ENCODE measurements around the gene EWSR1. TPM values are rescaled to one million over a fixed set of nuclear protein-coding genes. Genes with fewer than 3 reads are reported as not detected.

The EWSR1 gene
- total and polyA plus RNA-seq, 2 donors (not counting 3 experiments of a cell fraction or from before 2014, with no cell fraction given) = 305 to 588 TPM

- peaks cover 96% of the 10 kb centered on the region for H3K79me2 ChIP-seq (ENCODE audit: control insufficient read depth, insufficient read depth, low read length)
- no peak for TF ChIP-seq POLR2A (IDR thresholded peaks at IDR 0.05; ENCODE audit: low read depth, low read length)
- TF ChIP-seq FOS (IDR thresholded peaks at IDR 0.05; ENCODE audit: borderline replicate concordance, insufficient read depth, low read length) = no peak
- no peak for TF ChIP-seq CTCF (IDR thresholded peaks at IDR 0.05; ENCODE audit: extremely low read depth in 1 of 2, insufficient read depth in 1 of 2, low read depth in 1 of 2, low read length in 2 of 2)
- no peak for TF ChIP-seq GATA2 (IDR thresholded peaks at IDR 0.05; ENCODE audit: insufficient read depth, insufficient read length, low read depth, low read length)
- no peak for TF ChIP-seq MAX (IDR thresholded peaks at IDR 0.05; ENCODE audit: insufficient read depth, insufficient read length)
- TF ChIP-seq JUN (IDR thresholded peaks at IDR 0.05; ENCODE audit: borderline replicate concordance, insufficient read depth, insufficient read length, low read depth) = no peak
- TF ChIP-seq POLR2AphosphoS5 (IDR thresholded peaks at IDR 0.05; ENCODE audit: insufficient read depth, low read depth, low read length) = no peak
- dilution Hi-C loops (cut with MboI; ENCODE audit: extremely low pct_ligation_motif_present, low sequenced_read_pairs) (no loop called here), intact Hi-C loops (cut with micrococcal nuclease) (no loop called here)
- no TSS peak for BruUV-seq (replicated peaks)
- CTCF ChIA-PET = no interaction called here
- DNase-seq (ENCODE audit: low read depth, low spot score) = no peak
- no peak overlapping the region for H2AFZ ChIP-seq (ENCODE audit: low read depth, low read length)
- POLR2A ChIA-PET = no interaction called here
- peaks cover 23% of the 10 kb centered on the region for H4K20me1 ChIP-seq (replicated peaks; ENCODE audit: control insufficient read depth, extremely low read depth, insufficient read depth, low read length)
- peaks cover 24% of the 10 kb centered on the region for H3K4me1 ChIP-seq (ENCODE audit: control insufficient read depth, extremely low read depth, insufficient read depth, low read length)
- H3K27me3 ChIP-seq (ENCODE audit: control insufficient read depth in 2 of 2, insufficient read depth in 2 of 2, low read length in 2 of 2) = no peaks in the 10 kb centered on the region
- no peak overlapping the region for H3K4me3 ChIP-seq (replicated peaks in 1 of 3; ENCODE audit: insufficient read depth in 1 of 3, low read depth in 1 of 3, low read length in 3 of 3)
- peaks cover 16 to 54% of the 10 kb centered on the region in 2 experiments for H3K36me3 ChIP-seq (ENCODE audit: control insufficient read depth in 2 of 2, extremely low read depth in 1 of 2, insufficient read depth in 2 of 2, low read length in 2 of 2)
- no peaks in the 10 kb centered on the region for H3K9me3 ChIP-seq (replicated peaks; ENCODE audit: control insufficient read depth, insufficient read depth, low read length)
- no peak for FAIRE-seq
- no peak overlapping the region for H3K9ac ChIP-seq (replicated peaks; ENCODE audit: extremely low read depth, insufficient read depth, low read length)
- H3K4me2 ChIP-seq (ENCODE audit: insufficient read depth, low read length) = no peak overlapping the region
- no peaks in the 10 kb centered on the region for H3K9me1 ChIP-seq (replicated peaks; ENCODE audit: control insufficient read depth, extremely low read depth, insufficient read depth, low read length)
- H3K27ac ChIP-seq (ENCODE audit: insufficient read depth, low read depth, low read length) = no peak overlapping the region
Observed at GRCh38 chr22:29272624-29273023, 4.6 kb downstream of the EWSR1 start.

Measured in endothelial cell of umbilical vein (primary cell).